HEK293 (cell line): ENCODE results near the gene PDE4D.

Experiments
- ATF2 ChIP-seq: fragments of 450-650 bp; formaldehyde crosslinking; IDR thresholded peaks from 2 replicates; pipeline ENCODE4 v1.5.1; 2016; ENCODE audit warnings: missing biosample characterization, missing genetic modification characterization, low read depth
- BCL6B ChIP-seq: fragments of 450-650 bp; formaldehyde crosslinking; IDR thresholded peaks from 2 replicates; pipeline ENCODE4 v1.5.1; 2017; ENCODE audit warnings: missing biosample characterization, missing genetic modification characterization
- EGR2 ChIP-seq: fragments of 450-650 bp; formaldehyde crosslinking; IDR thresholded peaks from 2 replicates; pipeline ENCODE4 v1.5.1; 2016; ENCODE audit warnings: low read depth, missing biosample characterization, missing genetic modification characterization
- MEIS1 ChIP-seq: sonication (generic); formaldehyde crosslinking; IDR thresholded peaks from 2 replicates; pipeline ENCODE4 v1.8.1; 2022; ENCODE audit warnings: missing genetic modification reagents, mild to moderate bottlenecking, borderline replicate concordance
- PATZ1 ChIP-seq: fragments of 450-650 bp; formaldehyde crosslinking; IDR thresholded peaks from 2 replicates; pipeline ENCODE4 v1.5.1; 2016; ENCODE audit warnings: missing biosample characterization, missing genetic modification characterization
- PRDM1 ChIP-seq: fragments of 450-650 bp; formaldehyde crosslinking; IDR thresholded peaks from 2 replicates; pipeline ENCODE4; 2016; ENCODE audit warnings: missing biosample characterization, missing genetic modification characterization
- PRDM2 ChIP-seq: fragments of 450-650 bp; formaldehyde crosslinking; IDR thresholded peaks from 2 replicates; pipeline ENCODE4 v1.5.1; 2016; ENCODE audit warnings: missing biosample characterization, missing genetic modification characterization, borderline replicate concordance
- REPIN1 ChIP-seq: fragments of 450-650 bp; formaldehyde crosslinking; IDR thresholded peaks from 2 replicates; pipeline ENCODE4 v1.5.1; 2017; ENCODE audit warnings: missing biosample characterization, missing genetic modification characterization, low read depth
- REST ChIP-seq: fragments of 450-650 bp; formaldehyde crosslinking; IDR thresholded peaks from 2 replicates; pipeline ENCODE4 v1.5.1; 2016; ENCODE audit warnings: missing biosample characterization, missing genetic modification characterization
- SCRT1 ChIP-seq: fragments of 450-650 bp; formaldehyde crosslinking; IDR thresholded peaks from 2 replicates; pipeline ENCODE4 v1.5.1; 2016; ENCODE audit warnings: missing biosample characterization, missing genetic modification characterization, borderline replicate concordance
- ZBTB26 ChIP-seq: fragments of 450-650 bp; formaldehyde crosslinking; optimal IDR thresholded peaks from 2 replicates; pipeline ENCODE3; 2016; ENCODE audit warnings: missing biosample characterization, mild to moderate bottlenecking, missing genetic modification characterization
- ZNF133 ChIP-seq: fragments of 450-650 bp; formaldehyde crosslinking; IDR thresholded peaks from 2 replicates; pipeline ENCODE4 v1.5.1; 2016; ENCODE audit warnings: missing biosample characterization, missing genetic modification characterization
- ZNF214 ChIP-seq: fragments of 450-650 bp; formaldehyde crosslinking; IDR thresholded peaks from 2 replicates; pipeline ENCODE4 v1.5.1; 2017; ENCODE audit warnings: missing biosample characterization, mild to moderate bottlenecking, missing genetic modification characterization, borderline replicate concordance
- ZNF292 ChIP-seq: fragments of 450-650 bp; formaldehyde crosslinking; IDR thresholded peaks from 2 replicates; pipeline ENCODE4 v1.5.1; 2016; ENCODE audit warnings: low read depth, missing biosample characterization, missing genetic modification characterization, borderline replicate concordance
- ZNF391 ChIP-seq: fragments of 450-650 bp; formaldehyde crosslinking; IDR thresholded peaks from 2 replicates; pipeline ENCODE4 v1.5.1; 2016; ENCODE audit warnings: low read depth, missing biosample characterization, missing genetic modification characterization, borderline replicate concordance
- ZNF433 ChIP-seq: fragments of 450-650 bp; formaldehyde crosslinking; IDR thresholded peaks from 2 replicates; pipeline ENCODE4 v1.5.1; 2016; ENCODE audit warnings: missing biosample characterization, missing genetic modification characterization, low read depth
- ZNF571 ChIP-seq: fragments of 450-650 bp; formaldehyde crosslinking; IDR thresholded peaks from 2 replicates; pipeline ENCODE4 v1.5.0; 2017; ENCODE audit warnings: missing biosample characterization, missing genetic modification characterization
- ZNF585B ChIP-seq: fragments of 450-650 bp; formaldehyde crosslinking; IDR thresholded peaks from 2 replicates; pipeline ENCODE4 v1.5.1; 2016; ENCODE audit warnings: missing biosample characterization, missing genetic modification characterization
- ZNF654 ChIP-seq: fragments of 450-650 bp; formaldehyde crosslinking; IDR thresholded peaks from 2 replicates; pipeline ENCODE4 v1.5.1; 2016; ENCODE audit warnings: low read depth, missing biosample characterization, missing genetic modification characterization
- ZNF658 ChIP-seq: fragments of 450-650 bp; formaldehyde crosslinking; IDR thresholded peaks from 2 replicates; pipeline ENCODE4; 2016; ENCODE audit warnings: missing biosample characterization, missing genetic modification characterization
- ZSCAN4 ChIP-seq: fragments of 450-650 bp; formaldehyde crosslinking; IDR thresholded peaks from 2 replicates; pipeline ENCODE4 v1.5.1; 2017; ENCODE audit warnings: missing biosample characterization, missing genetic modification characterization

PDE4D gene

GRCh38 chr5:59358005-59358861, 535.3 kb downstream of the PDE4D start (continued):
- TF ChIP-seq ZNF214 (no peak), PRDM1 (tag by site-specific recombination) (peak; percentile 19; the same call in 1 of the 2 replicates), MEIS1 (CRISPR knock-in tag) (no peak), ZNF654 (no peak), BCL6B (no peak), ZNF391 (no peak), EGR2 (tag by site-specific recombination) (no peak), PATZ1 (peak; percentile 65; the same call in 1 of the 2 replicates), REST (tag by site-specific recombination) (no peak), ZSCAN4 (tag by site-specific recombination) (no peak), SCRT1 (tag by site-specific recombination) (no peak; the same call in 1 of the 2 replicates), ZNF658 (no peak), ZNF433 (tag by site-specific recombination) (no peak), PRDM2 (tag by site-specific recombination) (no peak), ZNF292 (tag by site-specific recombination) (no peak), ZNF571 (tag by site-specific recombination) (no peak), ATF2 (tag by site-specific recombination) (no peak), ZNF133 (no peak), ZBTB26 (tag by site-specific recombination) (no peak), REPIN1 (tag by site-specific recombination) (no peak), ZNF585B (tag by site-specific recombination) (no peak)
